ENCODE measurements around the gene SNED1. TPM values are rescaled to one million over a fixed set of nuclear protein-coding genes. Genes with fewer than 3 reads are reported as not detected.

The SNED1 gene
- total RNA-seq, 2 donors from 2014 or later = 4.6 TPM

GRCh38 chr2:240965296-240965904 lies 33.0 kb upstream of the SNED1 start:
- Histone ChIP-seq H3K27me3 (no peaks in the 10 kb centered on the region), H3K9me3 (no peaks in the 10 kb centered on the region), H3K4me1 (no peaks in the 10 kb centered on the region), H3K27ac (no peak overlapping the region), H3K4me3 (no peak overlapping the region), H3K9ac (ENCODE audit: low read depth in 2 of 2, low read length in 2 of 2) (no peak overlapping the region), H3K36me3 (no peaks in the 10 kb centered on the region)
- no peak for TF ChIP-seq CTCF (IDR thresholded peaks at IDR 0.05)
- intact Hi-C loops (cut with DNase I) = no loop called here
- peak; percentile 22 for DNase-seq

- Histone ChIP-seq H3K36me3 (no peaks in the 10 kb centered on the region), H3K27me3 (no peaks in the 10 kb centered on the region), H3K9ac (ENCODE audit: low read depth in 2 of 2, low read length in 2 of 2) (no peak overlapping the region), H3K9me3 (no peaks in the 10 kb centered on the region), H3K27ac (no peak overlapping the region), H3K4me3 (no peak overlapping the region), H3K4me1 (no peaks in the 10 kb centered on the region)
- intact Hi-C loops (cut with DNase I) = no loop called here
- DNase-seq = peak; percentile 12
- TF ChIP-seq CTCF (IDR thresholded peaks at IDR 0.05) = no peak
These were observed 32.4 kb upstream of the SNED1 start for GRCh38 chr2:240965905-240966456.

- no peak for TF ChIP-seq CTCF (IDR thresholded peaks at IDR 0.05)
- Histone ChIP-seq H3K4me1 (no peaks in the 10 kb centered on the region), H3K27me3 (no peaks in the 10 kb centered on the region), H3K9ac (ENCODE audit: low read depth in 2 of 2, low read length in 2 of 2) (no peak overlapping the region), H3K36me3 (no peaks in the 10 kb centered on the region), H3K27ac (no peak overlapping the region), H3K4me3 (no peak overlapping the region), H3K9me3 (no peaks in the 10 kb centered on the region)
- no peak for DNase-seq
- intact Hi-C loops (cut with DNase I) = no loop called here
These were observed 31.9 kb upstream of the SNED1 start for GRCh38 chr2:240966457-240966905.

GRCh38 chr2:240966906-240967680 lies 31.3 kb upstream of the SNED1 start:
- no peak overlapping the region for H3K9ac ChIP-seq (ENCODE audit: low read depth in 2 of 2, low read length in 2 of 2)

More at GRCh38 chr2:240966906-240967680, 31.3 kb upstream of the SNED1 start:
- DNase-seq = no peak
- Histone ChIP-seq H3K36me3 (no peaks in the 10 kb centered on the region), H3K4me3 (no peak overlapping the region), H3K9me3 (no peaks in the 10 kb centered on the region), H3K27me3 (no peaks in the 10 kb centered on the region), H3K27ac (no peak overlapping the region), H3K4me1 (no peaks in the 10 kb centered on the region)
- intact Hi-C loops (cut with DNase I) = no loop called here
- TF ChIP-seq CTCF (IDR thresholded peaks at IDR 0.05) = no peak
